Effector memory CD4-positive, alpha-beta T cell (primary cell): ENCODE measurements around the gene SRGAP1.

ENCODE experiments used
- DNase-seq, 3 donors: peaks; one replicate each; pipeline ENCODE4 v3.0.0-alpha.2; 2020
- H3K27ac ChIP-seq: 2 replicates; pipeline ENCODE4 v1.7.0; 2013; ENCODE audit warnings: mild to moderate bottlenecking, low read length, moderate library complexity; ENCODE audit not compliant: insufficient read depth, poor library complexity, severe bottlenecking
- H3K27me3 ChIP-seq: replicated peaks from 2 replicates; pipeline ENCODE4 v1.7.0; 2013; ENCODE audit warnings: mild to moderate bottlenecking, low read length; ENCODE audit not compliant: insufficient read depth, control insufficient read depth, poor library complexity, severe bottlenecking
- H3K36me3 ChIP-seq: 2 replicates; pipeline ENCODE4 v1.7.0; 2013; ENCODE audit warnings: mild to moderate bottlenecking, low read length, moderate library complexity; ENCODE audit not compliant: control insufficient read depth, insufficient read depth
- H3K4me1 ChIP-seq: 2 replicates; pipeline ENCODE4 v1.7.0; 2013; ENCODE audit warnings: low read length, mild to moderate bottlenecking; ENCODE audit not compliant: control insufficient read depth, insufficient read depth, poor library complexity, severe bottlenecking
- H3K4me3 ChIP-seq: 2 replicates; pipeline ENCODE4 v1.7.0; 2013; ENCODE audit warnings: low read length, low read depth, mild to moderate bottlenecking; ENCODE audit not compliant: insufficient read depth, poor library complexity, severe bottlenecking
- H3K9me3 ChIP-seq: 2 replicates; pipeline ENCODE4 v1.7.0; 2013; ENCODE audit warnings: mild to moderate bottlenecking, low read length, moderate library complexity; ENCODE audit not compliant: control insufficient read depth

Gene SRGAP1

GRCh38 chr12:63898764-63899337 lies 54.4 kb downstream of the SRGAP1 start:
- Histone ChIP-seq H3K9me3 (no peaks in the 10 kb centered on the region), H3K27ac (no peak overlapping the region), H3K36me3 (no peaks in the 10 kb centered on the region), H3K4me3 (no peak overlapping the region), H3K4me1 (no peaks in the 10 kb centered on the region), H3K27me3 (no peaks in the 10 kb centered on the region)
- no peak for DNase-seq

- H3K4me1 ChIP-seq: no peaks in the 10 kb centered on the region
- H3K4me3 ChIP-seq: no peak overlapping the region
- no peak overlapping the region for H3K27ac ChIP-seq
- no peaks in the 10 kb centered on the region for H3K36me3 ChIP-seq
- H3K9me3 ChIP-seq: no peaks in the 10 kb centered on the region
- DNase-seq: no peak
- no peaks in the 10 kb centered on the region for H3K27me3 ChIP-seq
Measured at GRCh38 chr12:63899396-63899795, 54.9 kb downstream of the SRGAP1 start.

DNA sequence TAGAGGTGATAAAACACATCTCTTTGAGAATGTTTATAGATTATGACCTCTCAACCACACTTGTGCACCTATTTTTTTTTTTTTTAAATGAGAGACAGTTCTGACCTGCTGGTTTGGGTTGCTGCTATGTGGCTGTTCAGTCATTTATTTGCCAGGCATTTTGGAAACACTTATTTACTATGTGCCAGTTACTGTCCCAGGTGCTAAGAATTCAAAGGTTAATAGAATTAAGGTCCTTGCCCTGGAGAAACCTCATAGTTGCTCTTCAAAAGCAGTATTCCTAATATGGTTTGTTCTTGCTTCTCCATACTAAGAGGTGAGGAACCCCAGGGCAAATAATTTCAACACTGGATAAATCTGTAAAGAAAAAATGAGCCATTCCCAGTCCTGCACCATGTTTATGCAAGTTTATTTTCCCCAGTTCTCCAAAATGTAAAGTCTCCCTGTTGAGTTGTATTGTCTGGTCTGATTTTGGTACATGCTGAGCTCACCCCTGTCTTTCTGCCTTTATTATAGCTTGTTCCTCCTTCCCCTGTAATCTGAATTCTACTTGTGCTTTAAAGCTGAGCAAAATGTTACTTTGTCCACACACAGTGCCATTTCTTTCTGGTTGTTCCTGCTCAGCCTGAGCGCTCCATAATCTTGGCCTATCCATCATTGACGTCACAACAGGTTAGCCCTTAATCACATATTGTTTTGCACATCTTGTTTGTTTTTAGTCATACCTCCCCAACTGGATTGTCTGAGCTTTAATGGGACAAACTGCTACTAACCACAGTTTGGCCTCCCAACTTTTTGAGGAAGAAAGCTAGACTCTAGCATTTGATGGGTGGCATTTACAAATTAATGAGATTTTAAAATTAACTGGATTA lies 56.7 kb downstream of the SRGAP1 start:
- no peak overlapping the region for H3K4me3 ChIP-seq
- no peaks in the 10 kb centered on the region for H3K4me1 ChIP-seq
- no peaks in the 10 kb centered on the region for H3K9me3 ChIP-seq
- DNase-seq: no peak
- no peak overlapping the region for H3K27ac ChIP-seq
- no peaks in the 10 kb centered on the region for H3K27me3 ChIP-seq
- H3K36me3 ChIP-seq: no peaks in the 10 kb centered on the region

GRCh38 chr12:63904653-63905052 lies 60.2 kb downstream of the SRGAP1 start:
- H3K4me1 ChIP-seq: no peaks in the 10 kb centered on the region
- no peak for DNase-seq
- H3K36me3 ChIP-seq: no peaks in the 10 kb centered on the region
- H3K27ac ChIP-seq: no peak overlapping the region
- H3K9me3 ChIP-seq: no peaks in the 10 kb centered on the region
- no peak overlapping the region for H3K4me3 ChIP-seq
- no peaks in the 10 kb centered on the region for H3K27me3 ChIP-seq

- H3K9me3 ChIP-seq: no peaks in the 10 kb centered on the region
- no peaks in the 10 kb centered on the region for H3K4me1 ChIP-seq
- no peak overlapping the region for H3K4me3 ChIP-seq
- H3K27ac ChIP-seq: no peak overlapping the region
- no peaks in the 10 kb centered on the region for H3K36me3 ChIP-seq
- DNase-seq: no peak
- no peaks in the 10 kb centered on the region for H3K27me3 ChIP-seq
Measured at GRCh38 chr12:63905544-63905943, 61.0 kb downstream of the SRGAP1 start.

GRCh38 chr12:63906876-63907275 lies 62.4 kb downstream of the SRGAP1 start:
- Histone ChIP-seq H3K27ac (no peak overlapping the region), H3K4me1 (no peaks in the 10 kb centered on the region), H3K4me3 (no peak overlapping the region), H3K36me3 (no peaks in the 10 kb centered on the region), H3K27me3 (no peaks in the 10 kb centered on the region), H3K9me3 (no peaks in the 10 kb centered on the region)
- DNase-seq: no peak

GRCh38 chr12:63907561-63907960 lies 63.1 kb downstream of the SRGAP1 start:
- Histone ChIP-seq H3K4me3 (no peak overlapping the region), H3K36me3 (no peaks in the 10 kb centered on the region), H3K27me3 (no peaks in the 10 kb centered on the region), H3K27ac (no peak overlapping the region), H3K9me3 (no peaks in the 10 kb centered on the region), H3K4me1 (no peaks in the 10 kb centered on the region)
- DNase-seq: no peak

DNA sequence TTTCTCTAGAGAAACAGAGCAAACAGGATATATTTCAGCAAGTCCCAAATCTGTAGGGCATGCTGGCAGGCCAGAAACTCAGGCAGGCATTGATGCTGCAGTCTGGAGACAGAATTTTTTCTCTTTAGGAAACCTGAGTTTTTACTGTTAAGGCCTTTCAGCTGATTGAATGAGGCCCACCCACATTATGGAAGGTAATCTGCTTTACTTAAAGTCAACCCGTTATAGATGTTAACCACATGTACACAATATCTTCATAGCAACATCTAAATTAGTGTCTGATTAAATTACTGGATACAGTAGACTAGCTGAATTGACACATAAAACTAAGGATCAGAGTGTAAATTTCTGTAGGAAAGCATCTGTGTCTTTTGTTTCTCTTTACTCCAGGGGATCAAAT lies 65.2 kb downstream of the SRGAP1 start:
- no peak for DNase-seq
- no peaks in the 10 kb centered on the region for H3K27me3 ChIP-seq
- H3K36me3 ChIP-seq: no peaks in the 10 kb centered on the region
- no peaks in the 10 kb centered on the region for H3K9me3 ChIP-seq
- no peak overlapping the region for H3K27ac ChIP-seq
- H3K4me3 ChIP-seq: no peak overlapping the region
- H3K4me1 ChIP-seq: no peaks in the 10 kb centered on the region

DNA sequence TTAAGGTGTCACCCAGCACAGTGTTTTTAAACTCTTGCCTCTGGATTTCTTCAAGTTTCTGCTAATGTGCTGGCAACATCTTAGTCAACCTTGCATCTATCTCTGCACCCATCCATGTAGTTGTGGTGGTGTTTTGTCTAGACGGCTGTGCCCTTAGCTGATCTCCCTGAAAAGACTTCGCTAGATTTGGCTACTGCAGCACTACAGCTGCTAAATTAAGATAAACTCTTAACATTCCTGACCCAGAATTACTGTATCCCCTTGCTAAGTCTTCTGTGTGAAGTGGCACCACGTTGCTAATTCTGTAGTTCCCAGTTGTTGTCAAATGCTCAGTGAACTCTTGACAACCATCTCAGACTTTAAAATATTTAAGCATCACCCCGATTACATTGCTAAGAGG lies 66.8 kb downstream of the SRGAP1 start:
- Histone ChIP-seq H3K9me3 (no peaks in the 10 kb centered on the region), H3K36me3 (no peaks in the 10 kb centered on the region), H3K4me1 (no peaks in the 10 kb centered on the region), H3K27me3 (no peaks in the 10 kb centered on the region), H3K4me3 (no peak overlapping the region), H3K27ac (no peak overlapping the region)
- DNase-seq: no peak

- no peaks in the 10 kb centered on the region for H3K27me3 ChIP-seq
- H3K27ac ChIP-seq: no peak overlapping the region
- H3K36me3 ChIP-seq: no peaks in the 10 kb centered on the region
- no peak overlapping the region for H3K4me3 ChIP-seq
- H3K4me1 ChIP-seq: no peaks in the 10 kb centered on the region
- no peaks in the 10 kb centered on the region for H3K9me3 ChIP-seq
- no peak for DNase-seq
Measured at GRCh38 chr12:63912651-63913050, 68.2 kb downstream of the SRGAP1 start.
